RWPE1 (cell line): Measurements from ENCODE around the gene KLRF1.

Experiments used
- CTCF ChIA-PET: fragments of 350-600 bp; sonication (Branson Sonifier 250); formaldehyde crosslinking; extraction: SDS; loops from one replicate; lab custom pipeline; 2021; lab: Yijun Ruan, JAX
- POLR2A ChIA-PET: fragments of 400-600 bp; formaldehyde crosslinking; extraction: SDS; loops from one replicate; lab custom pipeline; 2020; ENCODE audit warnings: antibody characterized with exemption; ENCODE audit not compliant: low non-redundant PET; lab: Yijun Ruan, JAX
- DNase-seq: peaks from one replicate; pipeline ENCODE4 v3.0.0; 2012; ENCODE audit warnings: low spot score
- H3K27ac ChIP-seq: fragments of 450-650 bp; 2 replicates; pipeline ENCODE4 v1.5.1; 2017
- CTCF ChIP-seq: fragments of 450-650 bp; conservative IDR thresholded peaks from 2 replicates; pipeline ENCODE4 v1.5.1; 2017; ENCODE audit warnings: low read depth, mild to moderate bottlenecking

KLRF1 gene

GRCh38 chr12:9795945-9796344 is 31.3 kb upstream of the KLRF1 start:
- ChIA-PET CTCF (no interaction called here), POLR2A (no interaction called here)
- TF ChIP-seq CTCF: no peak
- H3K27ac ChIP-seq: no peak overlapping the region
- no peak for DNase-seq

GRCh38 chr12:9796346-9796745 is 30.9 kb upstream of the KLRF1 start:
- ChIA-PET POLR2A (no interaction called here), CTCF (no interaction called here)
- no peak for TF ChIP-seq CTCF
- H3K27ac ChIP-seq: no peak overlapping the region
- DNase-seq: no peak

DNA sequence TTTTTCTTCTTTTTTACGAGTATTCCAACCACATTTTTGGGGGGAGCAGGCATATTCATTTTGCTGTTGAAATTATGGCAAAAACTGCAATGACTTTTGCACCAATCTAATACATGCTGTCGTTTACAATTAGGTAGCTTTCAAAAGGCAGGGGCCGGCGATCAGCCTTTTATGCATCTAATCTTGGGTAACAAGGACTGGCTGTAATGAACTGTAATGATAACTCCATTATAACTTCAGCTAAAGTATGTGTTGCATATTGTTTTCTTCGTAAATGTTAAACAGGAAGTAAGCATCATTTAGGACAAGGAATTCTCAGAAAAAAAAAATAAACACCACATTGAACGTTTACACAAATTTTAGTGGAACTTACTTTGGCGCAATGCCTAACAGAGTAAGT is 30.3 kb upstream of the KLRF1 start:
- DNase-seq: no peak
- no peak overlapping the region for H3K27ac ChIP-seq
- no peak for TF ChIP-seq CTCF
- POLR2A ChIA-PET: no interaction called here
- CTCF ChIA-PET: interaction anchor here (3.3 kb wide), 1 partner anchor 47 kb away, joined by 23 read pairs; no protein-coding TSS in a partner anchor

DNA sequence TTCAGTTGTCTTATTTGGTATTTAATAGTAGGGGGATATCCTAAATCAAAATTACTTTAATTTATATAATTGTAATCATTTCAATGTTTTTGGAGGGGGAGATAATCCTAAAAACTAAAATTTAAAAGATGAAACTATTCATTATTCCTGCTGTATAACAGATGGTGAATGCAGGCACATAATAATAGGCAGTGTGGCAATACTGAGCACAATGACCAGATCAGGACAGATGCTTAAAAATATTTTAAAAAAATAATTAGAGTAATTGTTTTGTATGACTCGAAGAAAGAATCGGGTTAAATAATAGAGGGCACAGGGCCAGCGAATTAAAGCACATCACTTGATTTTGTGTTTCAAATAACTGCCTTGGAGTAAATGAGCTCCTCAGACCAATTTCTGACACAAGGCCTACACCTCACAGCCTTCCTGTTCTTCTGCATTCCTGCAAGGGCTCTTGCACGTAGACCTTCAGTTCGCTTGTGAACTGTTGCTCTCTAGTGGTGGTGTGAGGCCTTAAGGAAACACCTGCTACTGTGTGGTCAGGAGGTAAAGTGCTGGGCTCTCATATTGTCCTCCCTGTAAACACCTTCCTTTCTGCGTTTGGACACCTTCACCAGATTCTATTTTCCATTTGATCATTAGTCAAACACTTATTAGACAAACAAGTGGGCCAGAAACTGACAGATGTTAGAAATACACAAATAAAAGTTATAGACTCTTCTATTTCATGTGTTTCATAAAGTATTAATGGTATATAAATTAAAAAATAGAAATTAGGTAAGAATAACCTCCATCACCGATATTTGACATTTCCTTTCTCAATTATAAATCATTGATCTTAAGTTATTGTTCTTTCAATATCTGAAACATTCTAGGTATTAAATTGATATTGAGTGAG is 29.3 kb upstream of the KLRF1 start:
- TF ChIP-seq CTCF: no peak
- POLR2A ChIA-PET: no interaction called here
- DNase-seq: peak; percentile 41
- no peak overlapping the region for H3K27ac ChIP-seq
- CTCF ChIA-PET: interaction anchor here (0.5 to 3.3 kb wide), 4 partner anchors 10 to 129 kb away, joined by 3 to 23 read pairs (median 3); no protein-coding TSS in a partner anchor

GRCh38 chr12:9799961-9800360 is 27.3 kb upstream of the KLRF1 start:
- DNase-seq: no peak
- TF ChIP-seq CTCF: no peak
- CTCF ChIA-PET: interaction anchor here (0.5 to 3.3 kb wide), 2 partner anchors 50 to 1707 kb away, joined by 4 to 23 read pairs; no protein-coding TSS in a partner anchor
- H3K27ac ChIP-seq: no peak overlapping the region
- POLR2A ChIA-PET: no interaction called here

GRCh38 chr12:9805883-9806282 is 21.4 kb upstream of the KLRF1 start:
- CTCF ChIA-PET: interaction anchor here (0.6 kb wide), 2 partner anchors 55 to 135 kb away, joined by 4 read pairs; no protein-coding TSS in a partner anchor
- no peak for DNase-seq
- H3K27ac ChIP-seq: no peak overlapping the region
- TF ChIP-seq CTCF: no peak
- POLR2A ChIA-PET: no interaction called here
